ENCODE results near the gene EN2.
A peak's percentile ranks its signal among the peaks of the same experiment; 100 is the strongest.

Gene EN2

GRCh38 chr7:155453296-155454182 is 4.4 kb upstream of the EN2 start:
- in situ Hi-C loops (cut with HindIII; ENCODE audit: low sequenced_read_pairs), result no loop called here
- TF ChIP-seq CTCF (IDR thresholded peaks at IDR 0.05; ENCODE audit: low read depth, low read length, missing control alignments), result no peak
- no peak for DNase-seq (ENCODE audit: low read depth)
- no peak overlapping the region for H3K4me3 ChIP-seq (ENCODE audit: low read depth, low read length)

- no peak for DNase-seq (ENCODE audit: low read depth)
- in situ Hi-C loops (cut with HindIII; ENCODE audit: low sequenced_read_pairs), result no loop called here
Observed at GRCh38 chr7:155454183-155455112, 3.5 kb upstream of the EN2 start.

GRCh38 chr7:155455132-155455693 is 2.7 kb upstream of the EN2 start:
- no peak overlapping the region for H3K4me3 ChIP-seq (ENCODE audit: low read depth, low read length)
- in situ Hi-C loops (cut with HindIII; ENCODE audit: low sequenced_read_pairs), result no loop called here
- DNase-seq (ENCODE audit: low read depth), result no peak
- TF ChIP-seq CTCF (IDR thresholded peaks at IDR 0.05; ENCODE audit: low read depth, low read length, missing control alignments), result no peak

More at GRCh38 chr7:155454183-155455112, 3.5 kb upstream of the EN2 start:
- no peak overlapping the region for H3K4me3 ChIP-seq (ENCODE audit: low read depth, low read length)
- TF ChIP-seq CTCF (IDR thresholded peaks at IDR 0.05; ENCODE audit: low read depth, low read length, missing control alignments), result no peak

GRCh38 chr7:155455776-155456737 is 1.9 kb upstream of the EN2 start:
- in situ Hi-C loops (cut with HindIII; ENCODE audit: low sequenced_read_pairs), result no loop called here
- no peak for DNase-seq (ENCODE audit: low read depth)
- no peak for TF ChIP-seq CTCF (IDR thresholded peaks at IDR 0.05; ENCODE audit: low read depth, low read length, missing control alignments)
- peak overlapping the region; percentile 42 for H3K4me3 ChIP-seq (ENCODE audit: low read depth, low read length)

GRCh38 chr7:155456738-155457543 is 988 bp upstream of the EN2 start:
- no peak for TF ChIP-seq CTCF (IDR thresholded peaks at IDR 0.05; ENCODE audit: low read depth, low read length, missing control alignments)
- peak overlapping the region; percentile 42 for H3K4me3 ChIP-seq (ENCODE audit: low read depth, low read length)
- DNase-seq (ENCODE audit: low read depth), result peak; percentile 36
- in situ Hi-C loops (cut with HindIII; ENCODE audit: low sequenced_read_pairs), result no loop called here
